RCC 7860 (cell line): ENCODE data around the gene ITPR1.

Source experiments
- DNase-seq: peaks from one replicate; pipeline ENCODE4 v3.0.0-alpha.2; 2015; ENCODE audit warnings: low spot score
- FAIRE-seq: peaks from 2 replicates; lab custom pipeline; 2012; peaks lifted over from hg19 to GRCh38; lab: Jason Lieb, UNC

The ITPR1 gene

GRCh38 chr3:4859788-4860187, 366.6 kb downstream of the ITPR1 start:
- FAIRE-seq, result no peak
- DNase-seq, result no peak

DNA sequence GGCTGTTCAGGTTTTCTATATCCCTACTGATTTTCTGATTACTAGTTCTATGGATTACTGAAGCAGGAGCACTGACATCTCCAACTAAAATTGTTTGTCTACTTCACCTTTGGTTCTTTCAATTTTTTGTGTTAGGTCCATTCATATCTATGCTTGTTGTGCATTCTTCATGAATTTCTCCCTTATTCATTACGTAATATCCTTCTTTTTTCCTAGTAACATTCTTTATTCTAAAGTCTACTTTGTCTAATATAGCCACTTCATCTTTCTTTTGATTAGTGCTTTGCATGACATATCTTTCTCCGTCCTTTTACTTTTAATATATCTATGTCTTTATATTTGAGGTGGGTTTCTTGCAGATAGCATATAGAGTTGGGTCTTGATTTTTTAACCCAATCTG, 369.8 kb downstream of the ITPR1 start:
- FAIRE-seq, result no peak

GRCh38 chr3:4864503-4864902, 371.4 kb downstream of the ITPR1 start:
- DNase-seq (no peak), FAIRE-seq (no peak)

More for the DNA sequence above, 369.8 kb downstream of the ITPR1 start:
- DNase-seq, result no peak

- no peak for FAIRE-seq
- DNase-seq, result no peak
These were observed 372.6 kb downstream of the ITPR1 start for GRCh38 chr3:4865714-4866113.

GRCh38 chr3:4866866-4867265, 373.7 kb downstream of the ITPR1 start:
- DNase-seq (no peak), FAIRE-seq (no peak)

DNA sequence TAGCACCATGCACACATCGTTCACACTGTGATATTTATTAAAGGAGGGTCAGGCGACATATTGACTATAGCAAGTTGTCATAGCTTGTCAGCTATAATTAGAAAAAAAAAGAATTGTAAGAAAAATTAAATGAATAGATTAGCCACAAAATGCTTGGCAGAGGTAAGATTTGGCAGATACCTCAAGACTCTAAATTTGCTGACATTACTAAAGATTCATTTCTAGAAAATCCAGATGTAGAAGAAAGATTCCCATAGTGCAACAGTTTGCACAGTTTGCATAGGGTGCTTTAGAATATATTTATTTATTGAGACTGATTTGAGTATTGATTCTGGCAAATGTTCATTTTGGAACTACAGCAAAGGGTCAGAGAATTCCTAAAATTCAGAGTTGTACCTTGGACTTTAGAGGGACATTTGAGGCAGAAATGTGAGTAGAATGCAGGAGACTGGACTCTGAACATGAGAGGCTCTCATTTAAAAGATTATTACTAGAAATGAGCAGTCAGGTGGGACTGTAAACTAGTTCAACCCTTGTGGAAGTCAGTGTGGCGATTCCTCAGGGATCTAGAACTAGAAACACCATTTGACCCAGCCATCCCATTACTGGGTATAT, 384.1 kb downstream of the ITPR1 start:
- no peak for FAIRE-seq

DNA sequence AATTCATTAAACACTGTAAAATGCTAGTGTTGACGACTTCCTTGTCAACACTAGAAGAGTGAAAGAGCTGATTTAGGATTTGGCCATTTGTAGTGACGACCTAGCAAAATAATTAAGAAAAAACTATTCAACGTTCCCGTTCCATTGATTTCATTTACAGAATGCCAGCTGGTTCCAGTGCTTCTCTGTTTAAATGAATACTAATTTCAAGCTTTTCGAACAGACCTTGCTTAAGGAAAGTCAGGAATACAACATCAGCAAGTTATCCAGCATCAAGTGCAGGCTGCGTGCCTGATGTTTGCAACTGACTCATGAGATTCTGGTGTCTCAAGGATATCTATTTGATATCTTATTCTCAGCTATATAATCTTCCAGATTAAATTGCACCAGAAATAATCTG, 387.7 kb downstream of the ITPR1 start:
- FAIRE-seq (no peak), DNase-seq (no peak)

More for the DNA sequence above, 384.1 kb downstream of the ITPR1 start:
- no peak for DNase-seq

DNA sequence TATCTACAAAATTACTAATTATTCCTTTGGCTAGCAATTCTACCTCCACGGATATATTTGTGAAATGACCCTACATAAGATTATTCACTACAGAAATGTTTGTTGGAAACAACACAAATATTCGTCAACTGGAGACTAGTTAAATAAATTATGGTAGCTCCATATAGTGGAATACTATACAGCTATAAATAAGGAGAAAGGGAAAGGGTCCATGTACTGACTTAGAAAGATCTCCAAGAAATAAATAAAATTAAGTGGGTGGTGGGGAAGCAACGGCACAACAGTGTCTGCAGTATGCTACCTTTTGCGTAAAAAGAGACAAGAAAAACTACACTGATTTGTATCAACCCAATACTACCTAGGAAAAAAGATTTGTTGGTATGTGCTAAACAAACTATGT, 389.4 kb downstream of the ITPR1 start:
- DNase-seq (no peak), FAIRE-seq (no peak)

GRCh38 chr3:4883011-4883410, 389.9 kb downstream of the ITPR1 start:
- FAIRE-seq, result no peak
- DNase-seq, result no peak

DNA sequence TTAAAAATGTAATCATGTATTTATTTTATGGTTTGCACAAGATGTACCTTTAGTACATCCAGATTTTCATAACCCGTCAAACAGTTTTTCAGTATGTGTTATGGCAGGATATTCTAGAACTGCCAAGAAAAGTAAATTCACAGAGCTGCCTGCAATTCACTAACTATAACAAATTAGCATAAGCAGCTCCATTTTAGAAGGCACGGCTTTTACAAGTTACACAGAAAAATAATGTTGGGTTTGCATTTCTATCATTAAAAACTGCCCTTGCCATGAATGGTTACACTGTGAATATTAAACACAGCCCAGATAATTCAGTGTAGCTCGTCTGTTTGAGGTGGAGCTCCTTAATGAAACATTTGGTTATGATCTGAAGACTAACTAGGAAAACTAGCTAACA, 391.7 kb downstream of the ITPR1 start:
- DNase-seq (no peak), FAIRE-seq (no peak)

- DNase-seq, result no peak
- FAIRE-seq, result no peak
These were observed 392.2 kb downstream of the ITPR1 start for GRCh38 chr3:4885316-4885715.

GRCh38 chr3:4886448-4886847, 393.3 kb downstream of the ITPR1 start:
- no peak for DNase-seq
- FAIRE-seq, result no peak

DNA sequence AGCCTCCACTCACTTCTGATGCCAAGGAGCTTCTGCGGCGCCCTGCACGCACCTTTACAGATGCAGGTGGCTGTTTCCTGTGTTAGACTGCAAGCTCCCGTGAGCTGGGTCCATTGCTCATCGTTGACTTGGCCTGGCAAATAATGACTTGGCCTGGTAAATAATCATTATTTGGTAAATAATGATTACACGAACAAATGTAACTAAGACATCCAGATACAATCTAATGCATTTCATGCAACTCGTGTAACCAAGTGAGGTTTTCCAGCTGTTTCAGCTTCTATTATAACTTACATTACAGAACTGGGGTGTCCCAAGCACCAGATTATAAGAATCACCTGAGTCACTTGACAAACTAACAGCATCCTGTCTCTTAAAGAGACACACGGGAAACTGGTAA, 394.0 kb downstream of the ITPR1 start:
- no peak for FAIRE-seq

GRCh38 chr3:4888913-4889846, 396.0 kb downstream of the ITPR1 start:
- DNase-seq (no peak), FAIRE-seq (no peak)

More for the DNA sequence above, 394.0 kb downstream of the ITPR1 start:
- no peak for DNase-seq

DNA sequence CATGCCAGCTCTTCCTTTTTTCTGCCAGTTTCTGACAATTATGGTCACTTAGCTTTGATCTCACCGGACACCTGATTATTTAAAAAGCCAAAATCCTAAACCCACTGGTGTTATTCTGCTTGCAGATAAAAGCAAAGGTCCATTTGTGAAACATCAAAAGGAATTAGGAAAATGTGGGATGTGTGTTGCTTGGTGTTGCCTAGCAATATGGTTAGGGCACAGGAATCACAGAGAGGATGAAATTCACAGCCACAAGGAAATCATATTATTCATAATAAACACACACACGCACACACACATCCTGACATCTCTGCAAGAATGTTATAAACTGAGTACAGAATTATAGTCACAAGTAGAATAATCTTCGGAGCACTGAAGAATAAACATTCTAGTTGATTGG, 396.7 kb downstream of the ITPR1 start:
- no peak for DNase-seq
- FAIRE-seq, result no peak

DNA sequence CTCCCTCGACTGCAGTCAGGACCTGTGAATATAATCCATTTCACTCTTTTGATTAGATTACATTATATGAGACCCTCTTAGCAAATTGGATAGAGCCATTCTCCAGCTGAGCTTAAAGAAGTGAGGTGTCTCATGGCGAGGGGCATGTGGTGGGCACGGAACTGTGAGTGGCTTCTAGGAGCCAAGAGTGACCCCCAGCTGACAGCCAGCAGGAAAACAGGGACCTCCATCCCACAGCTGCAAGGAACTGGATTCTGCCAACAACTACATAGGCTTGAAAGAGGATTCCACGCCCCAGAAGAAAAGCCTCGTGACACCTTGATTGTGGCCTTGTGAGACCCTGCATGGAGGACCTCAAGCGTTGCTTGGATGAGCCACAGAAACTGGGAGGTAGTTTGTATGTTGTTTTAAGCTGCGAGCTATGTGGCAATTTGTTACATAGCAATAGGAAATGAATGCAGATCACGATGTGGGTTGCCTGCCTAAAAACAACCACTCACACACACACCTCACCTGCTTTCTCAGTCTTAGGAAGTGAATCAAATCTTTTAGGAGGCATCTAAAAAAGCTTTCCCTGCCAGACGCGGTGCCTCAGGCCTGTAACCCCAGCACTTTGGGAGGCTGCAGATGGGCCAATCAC, 401.9 kb downstream of the ITPR1 start:
- FAIRE-seq (no peak), DNase-seq (no peak)

DNA sequence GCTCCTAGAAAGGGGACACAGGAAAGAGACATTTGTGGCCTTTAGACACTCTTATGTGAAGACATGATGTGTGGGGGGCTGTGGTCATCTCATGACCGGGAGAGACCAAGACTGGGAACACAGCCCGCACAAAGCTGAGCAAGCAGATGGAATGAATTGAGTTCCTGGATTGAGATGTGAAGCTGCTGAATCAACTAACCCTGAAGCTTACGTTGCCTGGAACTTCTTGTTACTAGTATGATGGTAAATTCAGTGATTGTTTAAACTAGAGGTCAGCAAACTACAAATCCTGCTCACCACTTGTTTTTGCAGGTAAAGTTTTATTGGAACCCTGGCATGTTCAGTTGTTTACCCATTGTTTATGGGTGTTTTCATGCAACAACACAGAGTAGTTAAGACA, 402.7 kb downstream of the ITPR1 start:
- FAIRE-seq, result no peak
- DNase-seq, result no peak
